ENCODE data around the gene KPNA6.

GRCh38 chr1:32221581-32221979 lies 113.7 kb downstream of the KPNA6 start:
- TF ChIP-seq POLR2AphosphoS5 (IDR thresholded peaks at IDR 0.05; ENCODE audit: borderline replicate concordance, low read depth, low read length) (no peak), EZH2 (IDR thresholded peaks at IDR 0.05) (no peak)

Data from SK-N-MC (cell line).